ENCODE data around the gene LITAFD.

LITAFD gene

DNA sequence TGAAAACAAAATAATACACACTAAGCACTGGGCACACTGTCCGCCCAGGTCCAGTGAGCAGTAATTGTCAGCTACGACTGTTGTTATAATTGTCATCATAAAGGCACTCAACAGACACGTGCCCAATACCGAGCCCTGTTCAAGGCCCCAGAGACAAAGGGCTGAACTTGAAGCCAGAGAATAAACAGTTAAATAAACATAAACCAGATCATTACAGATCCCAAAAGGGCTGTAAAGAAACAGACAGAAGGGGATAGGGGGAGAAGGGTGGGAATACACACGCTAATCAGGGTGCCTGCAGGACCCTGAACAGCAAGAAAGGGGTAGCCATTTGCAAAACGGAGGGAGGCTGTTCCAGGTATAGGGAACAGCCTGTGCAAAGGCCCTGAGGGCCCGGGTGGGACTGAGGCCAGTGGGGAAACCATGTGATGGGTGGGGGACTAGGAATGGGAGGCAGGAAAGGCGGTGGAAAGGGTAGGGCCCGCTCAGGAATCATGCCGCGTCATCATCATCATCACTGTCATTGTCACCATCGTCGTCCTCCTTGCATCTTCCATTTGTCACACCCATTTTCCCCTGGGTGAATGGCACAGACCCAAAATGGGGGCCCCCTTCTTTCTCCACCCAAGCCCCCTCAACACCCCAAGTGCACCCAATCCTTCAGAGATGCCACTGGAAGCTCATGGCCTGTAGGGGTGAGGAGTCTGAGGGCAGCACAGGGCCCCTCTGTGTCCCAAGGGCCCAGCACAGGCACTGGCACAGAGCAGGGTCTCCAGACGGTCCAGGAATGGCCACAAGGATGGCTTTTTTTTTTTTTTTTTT lies 19.6 kb upstream of the LITAFD start:
- WGBS (ENCODE audit: insufficient coverage) = 80% methylated on average over 9 of the region's 14 CpGs
- no peaks in the 10 kb centered on the region for H3K27me3 ChIP-seq (replicated peaks in 2 of 5; ENCODE audit: control insufficient read depth in 4 of 5, insufficient read depth in 5 of 5, low read length in 4 of 5)
- no peak overlapping the region for H3K27ac ChIP-seq (ENCODE audit: insufficient read depth in 1 of 2, low read depth in 1 of 2, low read length in 2 of 2, poor library complexity in 1 of 2, severe bottlenecking in 2 of 2)
- ChIA-PET CTCF (interaction anchor here (0.8 to 1.3 kb wide), 4 partner anchors 17 to 295 kb away, joined by 3 to 4 read pairs (median 3); no protein-coding TSS in a partner anchor), POLR2A (no interaction called here)
- no peak for DNase-seq
- H3K36me3 ChIP-seq (ENCODE audit: control insufficient read depth in 4 of 4, insufficient read depth in 4 of 4, low read length in 3 of 4) = peaks cover 0 to 34% (median 9%) of the 10 kb centered on the region in 4 experiments
- H3K4me1 ChIP-seq (ENCODE audit: control extremely low read depth in 1 of 4, control insufficient read depth in 4 of 4, insufficient read depth in 4 of 4, low read length in 3 of 4) = peaks cover 0 to 28% (median 18%) of the 10 kb centered on the region in 4 experiments
- H3K4me3 ChIP-seq (ENCODE audit: control insufficient read depth in 1 of 7, extremely low read depth in 1 of 7, insufficient read depth in 4 of 7, low read depth in 2 of 7, low read length in 6 of 7) = no peak overlapping the region
- H3K9me3 ChIP-seq (ENCODE audit: control extremely low read depth in 1 of 5, control insufficient read depth in 4 of 5, insufficient read depth in 2 of 5, low read depth in 1 of 5, low read length in 4 of 5) = no peaks in the 10 kb centered on the region

DNA sequence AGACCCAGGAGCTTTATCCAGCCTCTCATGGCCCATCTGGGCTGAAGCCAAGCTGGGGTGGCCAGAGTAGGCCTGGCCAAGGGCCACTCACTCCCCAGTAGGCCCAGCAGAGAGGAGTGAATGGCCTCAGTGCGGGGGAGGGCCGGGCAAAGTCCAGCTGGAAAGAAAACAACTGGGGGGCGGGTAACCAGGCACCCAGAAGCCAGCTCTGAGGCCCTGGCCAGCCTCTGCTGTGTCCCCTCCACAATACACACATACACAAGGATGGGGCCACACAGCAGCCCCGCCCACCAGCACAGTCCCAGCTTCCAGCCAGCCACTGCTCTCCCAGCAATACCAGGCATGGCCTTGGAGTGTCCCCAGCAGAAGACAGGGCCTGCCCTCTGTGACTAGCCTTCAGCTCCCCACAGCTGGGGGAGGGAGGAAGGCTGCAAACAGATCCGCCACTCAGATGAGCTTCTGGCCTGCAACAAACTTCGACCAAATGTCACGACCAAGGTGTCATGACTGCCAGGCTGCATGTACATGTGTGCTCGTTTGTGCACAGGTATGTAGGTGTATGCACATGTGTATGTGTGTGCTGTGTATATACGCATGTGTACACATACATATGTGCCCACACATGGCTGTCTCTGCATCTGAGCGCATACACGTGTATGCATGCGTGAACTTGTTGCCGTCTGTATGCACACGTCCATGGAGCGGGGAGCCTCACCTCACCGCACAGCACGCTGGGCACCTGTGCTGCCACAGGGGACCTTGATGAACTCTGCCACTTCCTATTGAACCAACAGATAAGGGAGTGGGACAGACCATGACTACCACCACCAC lies 18.3 kb upstream of the LITAFD start:
- no peak overlapping the region for H3K27ac ChIP-seq (ENCODE audit: insufficient read depth in 1 of 2, low read depth in 1 of 2, low read length in 2 of 2, poor library complexity in 1 of 2, severe bottlenecking in 2 of 2)
- H3K4me1 ChIP-seq (ENCODE audit: control extremely low read depth in 1 of 4, control insufficient read depth in 4 of 4, insufficient read depth in 4 of 4, low read length in 3 of 4) = peaks cover 3 to 37% (median 25%) of the 10 kb centered on the region in 4 experiments
- H3K9me3 ChIP-seq (ENCODE audit: control extremely low read depth in 1 of 5, control insufficient read depth in 4 of 5, insufficient read depth in 2 of 5, low read depth in 1 of 5, low read length in 4 of 5) = no peaks in the 10 kb centered on the region
- peaks cover 0 to 24% (median 3%) of the 10 kb centered on the region in 4 experiments for H3K36me3 ChIP-seq (ENCODE audit: control insufficient read depth in 4 of 4, insufficient read depth in 4 of 4, low read length in 3 of 4)
- no peak overlapping the region for H3K4me3 ChIP-seq (ENCODE audit: control insufficient read depth in 1 of 7, extremely low read depth in 1 of 7, insufficient read depth in 4 of 7, low read depth in 2 of 7, low read length in 6 of 7)
- ChIA-PET CTCF (interaction anchor here (0.8 to 1.4 kb wide), 3 partner anchors 15 to 255 kb away, joined by 3 to 4 read pairs (median 3); no protein-coding TSS in a partner anchor), POLR2A (interaction anchor here (0.6 kb wide), 2 partner anchors 16 to 212 kb away, joined by 3 to 5 read pairs; no protein-coding TSS in a partner anchor)
- DNase-seq = no peak
- 95% methylated on average over 11 of the region's 17 CpGs for WGBS (ENCODE audit: insufficient coverage)
- no peaks in the 10 kb centered on the region for H3K27me3 ChIP-seq (replicated peaks in 2 of 5; ENCODE audit: control insufficient read depth in 4 of 5, insufficient read depth in 5 of 5, low read length in 4 of 5)

DNA sequence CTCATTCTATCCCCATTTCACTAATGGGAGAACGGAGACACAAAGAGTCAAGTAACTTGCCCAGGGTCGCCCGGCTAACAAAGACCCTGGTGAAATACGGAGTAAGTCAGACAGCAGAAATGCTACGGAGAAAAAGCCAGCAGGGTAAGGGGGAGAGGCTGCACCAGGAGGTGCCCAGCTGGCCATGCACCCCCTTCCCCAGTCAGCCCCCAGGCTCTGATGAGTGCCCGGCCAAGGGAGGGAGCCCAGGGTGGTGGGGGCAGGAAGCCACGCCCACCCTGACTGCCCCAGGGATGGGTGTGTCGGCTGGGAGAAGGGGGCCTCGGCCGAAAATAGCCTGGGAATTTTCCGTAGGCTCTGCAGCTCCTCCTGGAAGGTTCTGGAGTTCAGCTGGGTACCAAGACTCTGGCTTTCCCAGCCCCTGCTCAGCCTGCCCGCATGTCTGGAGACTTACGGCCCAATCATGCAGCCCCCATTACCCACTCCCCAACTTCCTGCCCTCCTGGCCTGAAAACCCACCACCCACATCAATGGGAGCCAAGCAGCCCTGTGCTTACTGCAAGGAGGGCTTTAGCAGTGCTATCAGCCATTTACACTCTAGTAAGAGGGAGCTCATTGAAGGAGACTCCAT lies 17.6 kb upstream of the LITAFD start:
- POLR2A ChIA-PET = interaction anchor here (0.6 kb wide), 1 partner anchor 15 kb away, joined by 3 read pairs; no protein-coding TSS in a partner anchor
- Histone ChIP-seq H3K9me3 (ENCODE audit: control extremely low read depth in 1 of 5, control insufficient read depth in 4 of 5, insufficient read depth in 2 of 5, low read depth in 1 of 5, low read length in 4 of 5) (no peaks in the 10 kb centered on the region), H3K4me3 (ENCODE audit: control insufficient read depth in 1 of 7, extremely low read depth in 1 of 7, insufficient read depth in 4 of 7, low read depth in 2 of 7, low read length in 6 of 7) (no peak overlapping the region), H3K4me1 (ENCODE audit: control extremely low read depth in 1 of 4, control insufficient read depth in 4 of 4, insufficient read depth in 4 of 4, low read length in 3 of 4) (peaks cover 3 to 42% (median 29%) of the 10 kb centered on the region in 4 experiments), H3K36me3 (ENCODE audit: control insufficient read depth in 4 of 4, insufficient read depth in 4 of 4, low read length in 3 of 4) (peaks cover 0 to 17% (median 0%) of the 10 kb centered on the region in 4 experiments), H3K27ac (ENCODE audit: insufficient read depth in 1 of 2, low read depth in 1 of 2, low read length in 2 of 2, poor library complexity in 1 of 2, severe bottlenecking in 2 of 2) (no peak overlapping the region), H3K27me3 (replicated peaks in 2 of 5; ENCODE audit: control insufficient read depth in 4 of 5, insufficient read depth in 5 of 5, low read length in 4 of 5) (no peaks in the 10 kb centered on the region)
- 72% methylated on average over 8 of the region's 13 CpGs for WGBS (ENCODE audit: insufficient coverage)
- CTCF ChIA-PET = interaction anchor here (1.4 kb wide), 1 partner anchor 62 kb away, joined by 3 read pairs; no protein-coding TSS in a partner anchor
- DNase-seq = no peak

DNA sequence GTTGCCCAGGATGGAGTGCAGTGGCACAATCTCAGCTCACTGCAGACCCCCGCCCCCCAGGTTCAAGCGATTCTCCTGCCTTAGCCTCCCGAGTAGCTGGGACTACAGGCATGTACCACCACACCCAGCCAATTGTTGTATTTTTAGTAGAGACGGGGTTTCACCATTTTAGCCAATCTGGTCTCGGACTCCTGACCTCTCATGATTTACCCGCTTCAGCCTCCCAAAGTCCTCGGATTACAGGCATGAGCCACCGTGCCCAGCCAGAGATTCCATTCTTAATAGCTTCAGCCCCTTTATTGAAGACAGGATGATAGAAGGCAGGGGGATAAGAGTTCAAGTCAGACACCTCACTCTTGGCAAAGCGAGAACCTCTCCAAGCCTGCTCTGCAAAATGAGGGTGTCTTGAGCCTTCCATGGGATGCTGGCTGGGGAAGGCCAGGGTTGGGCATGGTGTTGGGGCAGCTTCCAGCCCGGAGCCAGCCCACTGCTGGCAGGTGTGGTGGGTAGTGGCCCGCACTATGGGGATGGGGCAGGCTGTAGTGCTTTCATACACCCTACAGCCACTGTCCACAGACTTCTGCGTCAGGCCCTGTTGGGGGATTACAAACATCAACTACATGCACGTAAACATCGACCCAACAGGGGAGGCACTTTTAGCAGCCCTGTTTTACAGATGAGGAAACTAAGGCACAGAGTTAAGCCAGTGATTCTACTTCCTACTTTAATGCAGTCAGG lies 16.8 kb upstream of the LITAFD start:
- ChIA-PET POLR2A (no interaction called here), CTCF (no interaction called here)
- Histone ChIP-seq H3K4me3 (ENCODE audit: control insufficient read depth in 1 of 7, extremely low read depth in 1 of 7, insufficient read depth in 4 of 7, low read depth in 2 of 7, low read length in 6 of 7) (no peak overlapping the region), H3K36me3 (ENCODE audit: control insufficient read depth in 4 of 4, insufficient read depth in 4 of 4, low read length in 3 of 4) (peaks cover 0 to 15% (median 0%) of the 10 kb centered on the region in 4 experiments), H3K27ac (ENCODE audit: insufficient read depth in 1 of 2, low read depth in 1 of 2, low read length in 2 of 2, poor library complexity in 1 of 2, severe bottlenecking in 2 of 2) (no peak overlapping the region), H3K27me3 (replicated peaks in 2 of 5; ENCODE audit: control insufficient read depth in 4 of 5, insufficient read depth in 5 of 5, low read length in 4 of 5) (no peaks in the 10 kb centered on the region), H3K4me1 (ENCODE audit: control extremely low read depth in 1 of 4, control insufficient read depth in 4 of 4, insufficient read depth in 4 of 4, low read length in 3 of 4) (peaks cover 3 to 49% (median 33%) of the 10 kb centered on the region in 4 experiments), H3K9me3 (ENCODE audit: control extremely low read depth in 1 of 5, control insufficient read depth in 4 of 5, insufficient read depth in 2 of 5, low read depth in 1 of 5, low read length in 4 of 5) (no peaks in the 10 kb centered on the region)
- WGBS (ENCODE audit: insufficient coverage) = 98% methylated on average over 14 of the region's 14 CpGs
- no peak for DNase-seq

- CTCF ChIA-PET = no interaction called here
- Histone ChIP-seq H3K4me1 (ENCODE audit: control extremely low read depth in 1 of 4, control insufficient read depth in 4 of 4, insufficient read depth in 4 of 4, low read length in 3 of 4) (peaks cover 3 to 59% (median 40%) of the 10 kb centered on the region in 4 experiments), H3K27ac (ENCODE audit: insufficient read depth in 1 of 2, low read depth in 1 of 2, low read length in 2 of 2, poor library complexity in 1 of 2, severe bottlenecking in 2 of 2) (no peak overlapping the region), H3K4me3 (ENCODE audit: control insufficient read depth in 1 of 7, extremely low read depth in 1 of 7, insufficient read depth in 4 of 7, low read depth in 2 of 7, low read length in 6 of 7) (peak overlapping the region in 3 of 7 experiments; percentile 70 to 82 (median 78)), H3K27me3 (replicated peaks in 2 of 5; ENCODE audit: control insufficient read depth in 4 of 5, insufficient read depth in 5 of 5, low read length in 4 of 5) (no peaks in the 10 kb centered on the region), H3K36me3 (ENCODE audit: control insufficient read depth in 4 of 4, insufficient read depth in 4 of 4, low read length in 3 of 4) (peaks cover 0 to 13% (median 0%) of the 10 kb centered on the region in 4 experiments), H3K9me3 (ENCODE audit: control extremely low read depth in 1 of 5, control insufficient read depth in 4 of 5, insufficient read depth in 2 of 5, low read depth in 1 of 5, low read length in 4 of 5) (no peaks in the 10 kb centered on the region)
- DNase-seq = no peak
- WGBS (ENCODE audit: insufficient coverage) = 90% methylated on average over 19 of the region's 30 CpGs
- POLR2A ChIA-PET = no interaction called here
Observed at GRCh38 chr16:8866118-8866883, 15.8 kb upstream of the LITAFD start.

- WGBS (ENCODE audit: insufficient coverage) = 56% methylated on average over 8 of the region's 16 CpGs
- ChIA-PET POLR2A (no interaction called here), CTCF (interaction anchor here (1.0 kb wide), 1 partner anchor 13 kb away, joined by 3 read pairs; no protein-coding TSS in a partner anchor)
- Histone ChIP-seq H3K9me3 (ENCODE audit: control extremely low read depth in 1 of 5, control insufficient read depth in 4 of 5, insufficient read depth in 2 of 5, low read depth in 1 of 5, low read length in 4 of 5) (no peaks in the 10 kb centered on the region), H3K27me3 (replicated peaks in 2 of 5; ENCODE audit: control insufficient read depth in 4 of 5, insufficient read depth in 5 of 5, low read length in 4 of 5) (no peaks in the 10 kb centered on the region), H3K4me3 (ENCODE audit: control insufficient read depth in 1 of 7, extremely low read depth in 1 of 7, insufficient read depth in 4 of 7, low read depth in 2 of 7, low read length in 6 of 7) (peak overlapping the region in 6 of 7 experiments; percentile 67 to 87 (median 74)), H3K4me1 (ENCODE audit: control extremely low read depth in 1 of 4, control insufficient read depth in 4 of 4, insufficient read depth in 4 of 4, low read length in 3 of 4) (peaks cover 3 to 64% (median 40%) of the 10 kb centered on the region in 4 experiments), H3K36me3 (ENCODE audit: control insufficient read depth in 4 of 4, insufficient read depth in 4 of 4, low read length in 3 of 4) (peaks cover 0 to 9% (median 0%) of the 10 kb centered on the region in 4 experiments), H3K27ac (ENCODE audit: insufficient read depth in 1 of 2, low read depth in 1 of 2, low read length in 2 of 2, poor library complexity in 1 of 2, severe bottlenecking in 2 of 2) (no peak overlapping the region)
- no peak for DNase-seq
Observed at GRCh38 chr16:8866884-8867215, 15.3 kb upstream of the LITAFD start.
